Measurements from ENCODE around the gene PKDREJ.

PKDREJ gene

GRCh38 chr22:46299101-46299500 lies 36.0 kb upstream of the PKDREJ start:
- no peak for TF ChIP-seq CTCF (IDR thresholded peaks at IDR 0.05; ENCODE audit: low read depth, low read length)
- peak overlapping the region; percentile 9 to 14 for H3K4me3 ChIP-seq (replicated peaks in 1 of 2; ENCODE audit: low read depth in 2 of 2, low read length in 2 of 2)
- DNase-seq (ENCODE audit: low read depth in 2 of 2): no peak

- peak in 1 of 2 donors; percentile 63 for DNase-seq (ENCODE audit: low read depth in 2 of 2)
- H3K4me3 ChIP-seq (replicated peaks in 1 of 2; ENCODE audit: low read depth in 2 of 2, low read length in 2 of 2): peak overlapping the region; percentile 68 to 71
- no peak for TF ChIP-seq CTCF (IDR thresholded peaks at IDR 0.05; ENCODE audit: low read depth, low read length)
These were observed 34.1 kb upstream of the PKDREJ start for GRCh38 chr22:46297151-46297812.

GRCh38 chr22:46296257-46297150 lies 33.4 kb upstream of the PKDREJ start, which contains the start of gene GTSE1:
Gene GTSE1 (plus strand): TSS chr22:46296870. CDS start chr22:46297401, 531 bp downstream.
- no peak for TF ChIP-seq CTCF (IDR thresholded peaks at IDR 0.05; ENCODE audit: low read depth, low read length)
- peak; percentile 98 for DNase-seq (ENCODE audit: low read depth in 2 of 2)
- H3K4me3 ChIP-seq (replicated peaks in 1 of 2; ENCODE audit: low read depth in 2 of 2, low read length in 2 of 2): peak within 1 kb of the TSS; percentile 68 to 71

GRCh38 chr22:46295277-46295971 lies 32.3 kb upstream of the PKDREJ start:
- no peak overlapping the region for H3K4me3 ChIP-seq (replicated peaks in 1 of 2; ENCODE audit: low read depth in 2 of 2, low read length in 2 of 2)
- TF ChIP-seq CTCF (IDR thresholded peaks at IDR 0.05; ENCODE audit: low read depth, low read length): no peak
- no peak for DNase-seq (ENCODE audit: low read depth in 2 of 2)

GRCh38 chr22:46294784-46295183 lies 31.6 kb upstream of the PKDREJ start:
- H3K4me3 ChIP-seq (replicated peaks in 1 of 2; ENCODE audit: low read depth in 2 of 2, low read length in 2 of 2): no peak overlapping the region
- TF ChIP-seq CTCF (IDR thresholded peaks at IDR 0.05; ENCODE audit: low read depth, low read length): no peak

GRCh38 chr22:46293577-46294260 lies 30.6 kb upstream of the PKDREJ start:
- no peak overlapping the region for H3K4me3 ChIP-seq (replicated peaks in 1 of 2; ENCODE audit: low read depth in 2 of 2, low read length in 2 of 2)
- peak in 1 of 2 donors; percentile 22 for DNase-seq (ENCODE audit: low read depth in 2 of 2)
- TF ChIP-seq CTCF (IDR thresholded peaks at IDR 0.05; ENCODE audit: low read depth, low read length): no peak

More at GRCh38 chr22:46294784-46295183, 31.6 kb upstream of the PKDREJ start:
- no peak for DNase-seq (ENCODE audit: low read depth in 2 of 2)

Data from cardiac fibroblast (primary cell).